ENCODE data around the gene HOXB9. TPM values are rescaled to one million over a fixed set of nuclear protein-coding genes. Genes with fewer than 3 reads are reported as not detected.

Gene HOXB9
- polyA plus RNA-seq, 6 donors from 2014 or later, result not detected

GRCh38 chr17:48625495-48626244 is 488 bp downstream of the HOXB9 start:
- ATAC-seq (ENCODE audit: low read depth in 2 of 2) (peak; percentile 65 to 70), DNase-seq (no peak)
- peaks cover 15 to 18% (median 15%) of the 10 kb centered on the region in 3 donors for H3K4me1 Mint-ChIP-seq
- no peaks in the 10 kb centered on the region for H3K9me3 Mint-ChIP-seq
- H3K4me3 Mint-ChIP-seq, result peak overlapping the region; percentile 75 to 94 (median 86)
- H3K36me3 Mint-ChIP-seq, result no peaks in the 10 kb centered on the region
- peaks cover 85 to 96% (median 94%) of the 10 kb centered on the region in 3 donors for H3K27me3 Mint-ChIP-seq
- peak overlapping the region in 3 of 6 donors; percentile 46 to 76 (median 65) for H3K27ac Mint-ChIP-seq

- DNase-seq, result no peak
- no peaks in the 10 kb centered on the region for H3K36me3 Mint-ChIP-seq
- H3K4me1 Mint-ChIP-seq, result peaks cover 15 to 18% (median 15%) of the 10 kb centered on the region in 3 donors
- H3K9me3 Mint-ChIP-seq, result no peaks in the 10 kb centered on the region
- peak overlapping the region; percentile 55 to 94 (median 85) for H3K4me3 Mint-ChIP-seq
- peak overlapping the region in 2 of 6 donors; percentile 38 to 46 for H3K27ac Mint-ChIP-seq
- H3K27me3 Mint-ChIP-seq, result peaks cover 81 to 94% (median 93%) of the 10 kb centered on the region in 3 donors
- ATAC-seq (ENCODE audit: low read depth in 2 of 2), result peak; percentile 28 to 34
Observed at GRCh38 chr17:48624544-48625494, 1.3 kb downstream of the HOXB9 start.

- H3K27ac Mint-ChIP-seq, result no peak overlapping the region
- no peaks in the 10 kb centered on the region for H3K9me3 Mint-ChIP-seq
- H3K27me3 Mint-ChIP-seq, result peaks cover 79 to 94% (median 93%) of the 10 kb centered on the region in 3 donors
- peaks cover 15 to 19% (median 18%) of the 10 kb centered on the region in 3 donors for H3K4me1 Mint-ChIP-seq
- peak overlapping the region in 6 of 8 donors; percentile 15 to 86 (median 52) for H3K4me3 Mint-ChIP-seq
- no peaks in the 10 kb centered on the region for H3K36me3 Mint-ChIP-seq
- no peak for DNase-seq
- ATAC-seq (ENCODE audit: low read depth in 2 of 2), result no peak
Observed at GRCh38 chr17:48624118-48624517, 2.0 kb downstream of the HOXB9 start.

GRCh38 chr17:48623583-48623982 is 2.6 kb downstream of the HOXB9 start:
- peaks cover 21 to 22% (median 21%) of the 10 kb centered on the region in 3 donors for H3K4me1 Mint-ChIP-seq
- no peaks in the 10 kb centered on the region for H3K36me3 Mint-ChIP-seq
- H3K27ac Mint-ChIP-seq, result peak overlapping the region in 1 of 6 donors; percentile 6
- DNase-seq, result no peak
- no peak for ATAC-seq (ENCODE audit: low read depth in 2 of 2)
- H3K27me3 Mint-ChIP-seq, result peaks cover 79 to 94% (median 91%) of the 10 kb centered on the region in 3 donors
- H3K4me3 Mint-ChIP-seq, result peak overlapping the region in 2 of 8 donors; percentile 31 to 37
- no peaks in the 10 kb centered on the region for H3K9me3 Mint-ChIP-seq

GRCh38 chr17:48622857-48623256 is 3.3 kb downstream of the HOXB9 start:
- H3K36me3 Mint-ChIP-seq, result no peaks in the 10 kb centered on the region
- ATAC-seq (ENCODE audit: low read depth in 2 of 2) (no peak), DNase-seq (no peak)
- no peak overlapping the region for H3K27ac Mint-ChIP-seq
- no peaks in the 10 kb centered on the region for H3K9me3 Mint-ChIP-seq
- peaks cover 77 to 94% (median 91%) of the 10 kb centered on the region in 3 donors for H3K27me3 Mint-ChIP-seq
- peak overlapping the region in 2 of 8 donors; percentile 46 to 58 for H3K4me3 Mint-ChIP-seq
- H3K4me1 Mint-ChIP-seq, result peaks cover 26 to 27% (median 26%) of the 10 kb centered on the region in 3 donors

GRCh38 chr17:48621410-48622392 is 4.5 kb downstream of the HOXB9 start:
- DNase-seq, result no peak
- H3K36me3 Mint-ChIP-seq, result no peaks in the 10 kb centered on the region
- H3K27me3 Mint-ChIP-seq, result peaks cover 78 to 94% (median 91%) of the 10 kb centered on the region in 3 donors
- peaks cover 30 to 32% (median 31%) of the 10 kb centered on the region in 3 donors for H3K4me1 Mint-ChIP-seq
- peak overlapping the region in 1 of 6 donors; percentile 10 for H3K27ac Mint-ChIP-seq
- H3K4me3 Mint-ChIP-seq, result peak overlapping the region in 1 of 8 donors; percentile 45
- ATAC-seq (ENCODE audit: low read depth in 2 of 2), result no peak
- H3K9me3 Mint-ChIP-seq, result no peaks in the 10 kb centered on the region

- ATAC-seq (ENCODE audit: low read depth in 2 of 2) (no peak), DNase-seq (no peak)
- peak overlapping the region in 1 of 6 donors; percentile 90 for H3K27ac Mint-ChIP-seq
- peaks cover 21 to 24% (median 24%) of the 10 kb centered on the region in 3 donors for H3K4me1 Mint-ChIP-seq
- peak overlapping the region in 1 of 8 donors; percentile 45 for H3K4me3 Mint-ChIP-seq
- peaks cover 74 to 92% (median 91%) of the 10 kb centered on the region in 3 donors for H3K27me3 Mint-ChIP-seq
- H3K9me3 Mint-ChIP-seq, result no peaks in the 10 kb centered on the region
- no peaks in the 10 kb centered on the region for H3K36me3 Mint-ChIP-seq
Observed at GRCh38 chr17:48620461-48621139, 5.6 kb downstream of the HOXB9 start.

GRCh38 chr17:48619826-48620449 is 6.2 kb downstream of the HOXB9 start:
- no peak for ATAC-seq (ENCODE audit: low read depth in 2 of 2)
- Mint-ChIP-seq H3K36me3 (peaks cover 0 to 5% of the 10 kb centered on the region in 2 donors), H3K9me3 (peaks cover 0 to 1% (median 0%) of the 10 kb centered on the region in 7 donors), H3K27ac (peak overlapping the region in 3 of 6 donors; percentile 77 to 85 (median 80)), H3K4me1 (peaks cover 21 to 24% (median 23%) of the 10 kb centered on the region in 3 donors), H3K4me3 (peak overlapping the region in 2 of 8 donors; percentile 15 to 75), H3K27me3 (peaks cover 78 to 94% (median 93%) of the 10 kb centered on the region in 3 donors)
- no peak for DNase-seq

GRCh38 chr17:48618256-48618896 is 7.8 kb downstream of the HOXB9 start:
- Mint-ChIP-seq H3K27ac (peak overlapping the region in 5 of 6 donors; percentile 64 to 96 (median 77)), H3K4me1 (peaks cover 33 to 37% (median 37%) of the 10 kb centered on the region in 3 donors), H3K4me3 (peak overlapping the region; percentile 18 to 83 (median 60)), H3K27me3 (peaks cover 79 to 97% (median 94%) of the 10 kb centered on the region in 3 donors), H3K9me3 (peaks cover 0 to 2% (median 0%) of the 10 kb centered on the region in 7 donors), H3K36me3 (peaks cover 0 to 8% of the 10 kb centered on the region in 2 donors)
- peak; percentile 69 to 77 for ATAC-seq (ENCODE audit: low read depth in 2 of 2)
- peak; percentile 73 for DNase-seq

- H3K9me3 Mint-ChIP-seq, result peaks cover 0 to 2% (median 0%) of the 10 kb centered on the region in 7 donors
- DNase-seq (no peak), ATAC-seq (ENCODE audit: low read depth in 2 of 2) (no peak)
- peaks cover 38 to 44% (median 44%) of the 10 kb centered on the region in 3 donors for H3K4me1 Mint-ChIP-seq
- peaks cover 0 to 8% of the 10 kb centered on the region in 2 donors for H3K36me3 Mint-ChIP-seq
- peak overlapping the region in 4 of 6 donors; percentile 11 to 96 (median 80) for H3K27ac Mint-ChIP-seq
- peak overlapping the region in 4 of 8 donors; percentile 29 to 79 (median 69) for H3K4me3 Mint-ChIP-seq
- peaks cover 79 to 97% (median 94%) of the 10 kb centered on the region in 3 donors for H3K27me3 Mint-ChIP-seq
Observed at GRCh38 chr17:48617471-48618255, 8.5 kb downstream of the HOXB9 start.
